ENCODE results near the gene GABRR1. TPM values are rescaled to one million over a fixed set of nuclear protein-coding genes. Genes with fewer than 3 reads are reported as not detected.

The GABRR1 gene
- total and polyA plus RNA-seq, 2 of the 13 experiments (the other 11 are each of a cell fraction or from before 2014, with no cell fraction given) = not detected

- TF ChIP-seq MXD4 (CRISPR knock-in tag; IDR thresholded peaks at IDR 0.05) = no peak
- TF ChIP-seq ZNF230 (CRISPR knock-in tag; IDR thresholded peaks at IDR 0.05) = no peak; the same call in 1 of the 2 replicates
- peak; percentile 69; the same call in 1 of the 2 replicates for TF ChIP-seq SALL1 (CRISPR knock-in tag; IDR thresholded peaks at IDR 0.05)
- TF ChIP-seq ZNF772 (CRISPR knock-in tag; IDR thresholded peaks at IDR 0.05) = no peak
- no peak; the same call in 1 of the 2 replicates for TF ChIP-seq MIER3 (CRISPR knock-in tag; IDR thresholded peaks at IDR 0.05; ENCODE audit: borderline replicate concordance)
- no peak for TF ChIP-seq ZNF891 (CRISPR knock-in tag; IDR thresholded peaks at IDR 0.05)
- TF ChIP-seq, protein P1, sequence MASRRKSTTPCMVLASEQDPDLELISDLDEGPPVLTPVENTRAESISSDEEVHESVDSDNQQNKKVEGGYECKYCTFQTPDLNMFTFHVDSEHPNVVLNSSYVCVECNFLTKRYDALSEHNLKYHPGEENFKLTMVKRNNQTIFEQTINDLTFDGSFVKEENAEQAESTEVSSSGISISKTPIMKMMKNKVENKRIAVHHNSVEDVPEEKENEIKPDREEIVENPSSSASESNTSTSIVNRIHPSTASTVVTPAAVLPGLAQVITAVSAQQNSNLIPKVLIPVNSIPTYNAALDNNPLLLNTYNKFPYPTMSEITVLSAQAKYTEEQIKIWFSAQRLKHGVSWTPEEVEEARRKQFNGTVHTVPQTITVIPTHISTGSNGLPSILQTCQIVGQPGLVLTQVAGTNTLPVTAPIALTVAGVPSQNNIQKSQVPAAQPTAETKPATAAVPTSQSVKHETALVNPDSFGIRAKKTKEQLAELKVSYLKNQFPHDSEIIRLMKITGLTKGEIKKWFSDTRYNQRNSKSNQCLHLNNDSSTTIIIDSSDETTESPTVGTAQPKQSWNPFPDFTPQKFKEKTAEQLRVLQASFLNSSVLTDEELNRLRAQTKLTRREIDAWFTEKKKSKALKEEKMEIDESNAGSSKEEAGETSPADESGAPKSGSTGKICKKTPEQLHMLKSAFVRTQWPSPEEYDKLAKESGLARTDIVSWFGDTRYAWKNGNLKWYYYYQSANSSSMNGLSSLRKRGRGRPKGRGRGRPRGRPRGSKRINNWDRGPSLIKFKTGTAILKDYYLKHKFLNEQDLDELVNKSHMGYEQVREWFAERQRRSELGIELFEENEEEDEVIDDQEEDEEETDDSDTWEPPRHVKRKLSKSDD (CRISPR knock-in tag; IDR thresholded peaks at IDR 0.05; ENCODE audit: low read depth) = no peak
- TF ChIP-seq ZEB1 (IDR thresholded peaks at IDR 0.05; ENCODE audit: insufficient replicate concordance, low read depth) = peak; percentile 84
- 0 out of 2 replicates have a peak, but pooled peaks have one; percentile 21 for TF ChIP-seq ERF (CRISPR knock-in tag; IDR thresholded peaks at IDR 0.05)
- no peak; the same call in 1 of the 2 replicates for TF ChIP-seq TAF1 (CRISPR knock-in tag; IDR thresholded peaks at IDR 0.05)
- TF ChIP-seq RCOR2 (CRISPR knock-in tag; IDR thresholded peaks at IDR 0.05) = peak; percentile 73
- peak; percentile 50; the same call in 1 of the 2 replicates for TF ChIP-seq FOXK1 (CRISPR knock-in tag; IDR thresholded peaks at IDR 0.05; ENCODE audit: borderline replicate concordance, low read depth)
- no peak for TF ChIP-seq ZNF777 (CRISPR knock-in tag; IDR thresholded peaks at IDR 0.05)
- TF ChIP-seq RFXANK (CRISPR knock-in tag; IDR thresholded peaks at IDR 0.05) = no peak
- peak; percentile 59; the same call in 1 of the 2 replicates for TF ChIP-seq AHDC1 (CRISPR knock-in tag; IDR thresholded peaks at IDR 0.05; ENCODE audit: borderline replicate concordance)
- TF ChIP-seq POLR2G (IDR thresholded peaks at IDR 0.05; ENCODE audit: low read depth, low read length) = no peak
- TF ChIP-seq HOXA7 (CRISPR knock-in tag; IDR thresholded peaks at IDR 0.05) = no peak
- no peak for TF ChIP-seq ZNF709 (CRISPR knock-in tag; IDR thresholded peaks at IDR 0.05)
- TF ChIP-seq ZMYM2 (CRISPR knock-in tag; IDR thresholded peaks at IDR 0.05) = no peak
- no peak for TF ChIP-seq FOXC1 (CRISPR knock-in tag; IDR thresholded peaks at IDR 0.05; ENCODE audit: borderline replicate concordance)
- TF ChIP-seq ZNF775 (CRISPR knock-in tag; IDR thresholded peaks at IDR 0.05; ENCODE audit: borderline replicate concordance) = no peak
- TF ChIP-seq NR2F1 (CRISPR knock-in tag; IDR thresholded peaks at IDR 0.05) = no peak
These were observed 76.6 kb downstream of the GABRR1 start (continued) for GRCh38 chr6:89140347-89141156.
